H1 (cell line): ENCODE measurements around the gene PTCH2. TPM values are rescaled to one million over a fixed set of nuclear protein-coding genes. Genes with fewer than 3 reads are reported as not detected.

ENCODE experiments used
- CTCF ChIA-PET: fragments of 300-600 bp; sonication (Branson Sonifier 250); formaldehyde crosslinking; loops from one replicate; lab custom pipeline; 2021; ENCODE audit not compliant: partially characterized antibody; lab: Charles Lee
- POLR2A ChIA-PET: fragments of 300-600 bp; sonication (Branson Sonifier 250); formaldehyde crosslinking; loops from one replicate; lab custom pipeline; 2021; ENCODE audit warnings: inconsistent platforms; ENCODE audit not compliant: partially characterized antibody; lab: Charles Lee
- DNase-seq, 2 experiments: peaks; one replicate each; pipeline versions ENCODE4 v3.0.0 to v3.0.0-alpha.2; 2010 to 2022; ENCODE audit warnings: low spot score in 2 of 2, low read depth in 1 of 2, mixed read lengths in 1 of 2
- FAIRE-seq: peaks from 2 replicates; lab custom pipeline; 2011; peaks lifted over from hg19 to GRCh38; lab: Jason Lieb, UNC
- H2AFZ ChIP-seq: 2 replicates; pipeline ENCODE4 v1.8.1; 2012; ENCODE audit warnings: low read length, inconsistent platforms
- H2AK5ac ChIP-seq: 2 replicates; pipeline ENCODE4 v1.6.1; 2013; ENCODE audit warnings: low read depth, low read length
- H2BK120ac ChIP-seq: replicated peaks from 2 replicates; pipeline ENCODE3; 2013; ENCODE audit warnings: low read depth, low read length, inconsistent platforms
- H2BK12ac ChIP-seq: 2 replicates; pipeline ENCODE4 v1.6.1; 2013; ENCODE audit warnings: low read depth, low read length
- H2BK15ac ChIP-seq: 2 replicates; pipeline ENCODE4 v1.6.1; 2013; ENCODE audit warnings: low read length
- H2BK20ac ChIP-seq: 2 replicates; pipeline ENCODE4 v1.6.1; 2013; ENCODE audit warnings: low read length
- H2BK5ac ChIP-seq: 2 replicates; pipeline ENCODE4 v1.6.1; 2013; ENCODE audit warnings: low read depth, low read length
- H3K14ac ChIP-seq: 2 replicates; pipeline ENCODE4 v1.6.1; 2013; ENCODE audit warnings: inconsistent platforms; ENCODE audit not compliant: insufficient read length
- H3K18ac ChIP-seq: 2 replicates; pipeline ENCODE4 v1.6.1; 2013; ENCODE audit warnings: low read length; ENCODE audit errors: extremely low read depth
- H3K23ac ChIP-seq: 2 replicates; pipeline ENCODE4 v1.6.1; 2013; ENCODE audit warnings: inconsistent platforms; ENCODE audit not compliant: insufficient read length
- H3K23me2 ChIP-seq: 2 replicates; pipeline ENCODE4 v1.6.1; 2013; ENCODE audit warnings: low read depth, low read length
- H3K27ac ChIP-seq: 2 replicates; pipeline ENCODE4 v1.6.1; 2011; ENCODE audit warnings: low read depth, low read length, inconsistent platforms
- H3K27me3 ChIP-seq, 4 experiments: replicated peaks in 1 of 4; 1 replicate in 1 of 4; 2 replicates in 3 of 4; pipeline versions ENCODE4 v1.6.1 to v1.8.1; 2011 to 2013; ENCODE audit warnings: low read length in 3 of 4, mild to moderate bottlenecking in 3 of 4, inconsistent platforms in 2 of 4, mixed read lengths in 2 of 4, moderate library complexity in 1 of 4; ENCODE audit not compliant: control insufficient read depth in 3 of 4, insufficient read depth in 3 of 4; ENCODE audit errors: extremely low read depth in 1 of 4
- H3K36me3 ChIP-seq, 4 experiments: 2 replicates each; pipeline versions ENCODE4 v1.6.1 to v1.8.1; 2011 to 2013; ENCODE audit warnings: mild to moderate bottlenecking in 4 of 4, low read length in 3 of 4, moderate library complexity in 2 of 4, control low read depth in 1 of 4, inconsistent platforms in 1 of 4; ENCODE audit not compliant: insufficient read depth in 4 of 4, control insufficient read depth in 2 of 4
- H3K4ac ChIP-seq: replicated peaks from 2 replicates; pipeline ENCODE3; 2013; ENCODE audit warnings: low read length, low read depth, mixed read lengths, inconsistent platforms; ENCODE audit not compliant: insufficient read length
- H3K4me1 ChIP-seq, 4 experiments: replicated peaks in 1 of 4; 1 replicate in 1 of 4; 2 replicates in 3 of 4; pipeline versions ENCODE4 v1.6.1 to v1.8.1; 2011 to 2013; ENCODE audit warnings: low read length in 3 of 4, inconsistent platforms in 2 of 4, mixed read lengths in 1 of 4; ENCODE audit not compliant: insufficient read depth in 4 of 4, control insufficient read depth in 3 of 4
- H3K4me2 ChIP-seq, 2 experiments: 2 replicates each; pipeline versions ENCODE4 v1.6.1 to v1.8.1; 2011 to 2013; ENCODE audit warnings: low read depth in 2 of 2, low read length in 2 of 2, control low read depth in 1 of 2, inconsistent platforms in 1 of 2, mild to moderate bottlenecking in 1 of 2; ENCODE audit not compliant: insufficient read depth in 1 of 2
- H3K4me3 ChIP-seq, 4 experiments: fragments of 200-600, 300-600 bp in 1 of 4; sonication (generic), shearing (Covaris generic), sonication (Bioruptor Twin) in 1 of 4; 2 replicates each; pipeline versions ENCODE4 v1.5.1 to v1.8.1; 2011 to 2016; ENCODE audit warnings: low read length in 4 of 4, low read depth in 3 of 4, control low read depth in 2 of 4, inconsistent platforms in 2 of 4, mild to moderate bottlenecking in 2 of 4, mixed read lengths in 1 of 4, moderate library complexity in 1 of 4; ENCODE audit not compliant: insufficient read depth in 2 of 4; ENCODE audit errors: extremely low read depth in 1 of 4
- H3K56ac ChIP-seq: replicated peaks from 2 replicates; pipeline ENCODE3; 2013; ENCODE audit warnings: low read depth, mild to moderate bottlenecking, mixed read lengths, low read length, inconsistent platforms; ENCODE audit not compliant: insufficient read length
- H3K79me1 ChIP-seq: 2 replicates; pipeline ENCODE4 v1.6.1; 2013; ENCODE audit warnings: low read depth, low read length, control low read depth
- H3K79me2 ChIP-seq, 2 experiments: 2 replicates each; pipeline versions ENCODE4 v1.6.1 to v1.8.1; 2012 to 2013; ENCODE audit warnings: low read length in 2 of 2, mild to moderate bottlenecking in 2 of 2, inconsistent platforms in 1 of 2; ENCODE audit not compliant: insufficient read depth in 2 of 2, control insufficient read depth in 1 of 2
- H3K9ac ChIP-seq, 4 experiments: replicated peaks in 1 of 4; 1 replicate in 1 of 4; 2 replicates in 3 of 4; pipeline versions ENCODE4 v1.6.1 to v1.8.1; 2011 to 2013; ENCODE audit warnings: low read depth in 3 of 4, low read length in 3 of 4, control low read depth in 2 of 4, mild to moderate bottlenecking in 2 of 4, moderate library complexity in 2 of 4, inconsistent platforms in 1 of 4; ENCODE audit errors: extremely low read depth in 1 of 4
- H3K9me3 ChIP-seq, 2 experiments: 2 replicates each; pipeline versions ENCODE4 v1.6.1 to v1.8.1; 2012 to 2013; ENCODE audit warnings: mild to moderate bottlenecking in 2 of 2, moderate library complexity in 2 of 2, control low read depth in 1 of 2, inconsistent platforms in 1 of 2, low read depth in 1 of 2, low read length in 1 of 2, mixed read lengths in 1 of 2; ENCODE audit not compliant: insufficient read depth in 2 of 2
- H4K20me1 ChIP-seq, 2 experiments: replicated peaks in 1 of 2; 2 replicates each; pipeline versions ENCODE3 to v1.8.1; 2011 to 2013; ENCODE audit warnings: inconsistent platforms in 2 of 2, low read length in 2 of 2, mild to moderate bottlenecking in 1 of 2; ENCODE audit not compliant: insufficient read depth in 2 of 2, control insufficient read depth in 1 of 2
- H4K5ac ChIP-seq: 2 replicates; pipeline ENCODE4 v1.6.1; 2013; ENCODE audit warnings: low read length, low read depth, mixed read lengths, inconsistent platforms; ENCODE audit not compliant: insufficient read length
- H4K8ac ChIP-seq: 2 replicates; pipeline ENCODE4 v1.8.0; 2013; ENCODE audit warnings: mild to moderate bottlenecking, moderate library complexity, low read length, inconsistent platforms; ENCODE audit not compliant: insufficient read depth; ENCODE audit errors: extremely low read depth
- H4K91ac ChIP-seq: replicated peaks from 2 replicates; pipeline ENCODE3; 2013; ENCODE audit warnings: low read length, mixed read lengths, inconsistent platforms; ENCODE audit not compliant: insufficient read length
- GTF2F1 ChIP-seq: IDR thresholded peaks from 2 replicates; pipeline ENCODE4 v1.6.1; 2012; ENCODE audit warnings: low read depth, low read length, improper control_type of control experiment, borderline replicate concordance
- HDAC6 ChIP-seq: IDR thresholded peaks from one replicate; pipeline ENCODE4 v1.7.1; 2012; ENCODE audit warnings: low read depth, mild to moderate bottlenecking, inconsistent platforms, low read length, moderate library complexity
- SP1 ChIP-seq: IDR thresholded peaks from 2 replicates; pipeline ENCODE4 v1.6.1; 2011; ENCODE audit warnings: low read depth, low read length
- SP2 ChIP-seq: IDR thresholded peaks from 2 replicates; pipeline ENCODE4 v1.6.1; 2012; ENCODE audit warnings: mild to moderate bottlenecking, low read length, inconsistent platforms
- SUZ12 ChIP-seq: fragments of 200-600 bp; sonication (generic); IDR thresholded peaks from 2 replicates; pipeline ENCODE4 v1.6.1; 2012; ENCODE audit warnings: mild to moderate bottlenecking, inconsistent platforms, low read length, moderate library complexity, mixed read lengths
- WGBS, 2 experiments: shearing (Covaris generic) in 1 of 2; methylation state at CpG; one replicate each; pipeline versions ENCODE4 v1.1.6 to v1.1.7; 2013 to 2015; ENCODE audit warnings: low lambda C conversion rate in 2 of 2, mixed read lengths in 2 of 2, inconsistent platforms in 1 of 2, low coverage in 1 of 2, missing lambda C conversion rate in 1 of 2; ENCODE audit not compliant: insufficient replicate concordance in 2 of 2, insufficient coverage in 1 of 2, insufficient read length in 1 of 2; ENCODE audit errors: extremely low coverage in 1 of 2, missing lambda C conversion rate in 1 of 2; 5-methylcytosine and 5-hydroxymethylcytosine counted together
- polyA plus RNA-seq, 7 experiments: library from polyadenylated mRNA; depleted of rRNA in 3 of 7; stranded (reverse) in 5 of 7; unstranded in 2 of 7; fragments of >200 nt in 5 of 7; fragments of 200-250 nt in 2 of 7; gene quantifications; 1 replicate in 5 of 7; 2 replicates in 1 of 7; 4 replicates in 1 of 7; pipeline versions ENCODE4 v1.2.1 to v1.2.3, GENCODE V29; 2011 to 2013; ENCODE audit warnings: missing spikeins in 2 of 7, mixed read lengths in 2 of 7
- total RNA-seq: library from RNA; stranded (reverse); fragmentation: NEBNext Ultra II Directional; extraction: Animal tissue kit (Norgen Biotek cat#: 25700); gene quantifications from 2 replicates; pipeline ENCODE4 v1.2.1, GENCODE V29; 2021
- TF ChIP-seq, protein P1 (sequence below): IDR thresholded peaks from 2 replicates; pipeline ENCODE4 v1.6.1; 2012; ENCODE audit warnings: low read length, inconsistent platforms

Gene PTCH2
- total and polyA plus RNA-seq, 2 of the 8 experiments (the other 6 are each of a cell fraction or from before 2014, with no cell fraction given), result 0.35 to 1.2 TPM

- Histone ChIP-seq H3K23ac (no peak overlapping the region), H3K27ac (no peak overlapping the region), H3K23me2 (peaks cover 16% of the 10 kb centered on the region), H3K79me2 (peaks cover 15 to 33% of the 10 kb centered on the region in 2 experiments), H2AFZ (no peak overlapping the region), H3K4me1 (peaks cover 0 to 8% (median 2%) of the 10 kb centered on the region in 4 experiments; a peak in 5 of 7 replicates), H4K8ac (peak overlapping the region; percentile 53; the same call in 1 of the 2 replicates), H3K36me3 (peaks cover 24 to 54% (median 34%) of the 10 kb centered on the region in 4 experiments), H4K91ac (no peak overlapping the region), H2BK12ac (no peak overlapping the region), H2BK15ac (no peak overlapping the region), H3K4me3 (peak overlapping the region in 3 of 4 experiments; percentile 68 to 95 (median 93); a peak in 4 of 8 replicates), H4K5ac (no peak overlapping the region), H2BK5ac (peak overlapping the region; percentile 8; the same call in 1 of the 2 replicates), H3K9ac (peak overlapping the region in 3 of 4 experiments; percentile 1 to 97 (median 58); a peak in 3 of 7 replicates), H2BK120ac (no peak overlapping the region), H3K56ac (no peak overlapping the region), H3K4me2 (peak overlapping the region; percentile 93 to 98), H2BK20ac (no peak overlapping the region), H3K79me1 (peaks cover 3% of the 10 kb centered on the region; the same call in 1 of the 2 replicates), H3K18ac (no peak overlapping the region), H3K4ac (no peak overlapping the region), H4K20me1 (peaks cover 13 to 21% of the 10 kb centered on the region in 2 experiments)
- no peak for FAIRE-seq
- WGBS, 2 experiments, result 93% methylated on average over 14 of the region's 14 CpGs; no CpG with 5 or more reads in 1 of the 2 experiments
- DNase-seq, result no peak
- POLR2A ChIA-PET, result interaction anchor here (0.6 to 23.6 kb wide), 18 partner anchors 8 to 735 kb away, joined by 3 to 428 read pairs (median 16); partner anchors contain the start of genes BEST4, BTBD19, DYNLT4 and HECTD3
- TF ChIP-seq HDAC6 (no peak), SP2 (no peak), SUZ12 (no peak), SP1 (peak; percentile 19; the same call in 1 of the 2 replicates), GTF2F1 (no peak)
- TF ChIP-seq, protein P1, sequence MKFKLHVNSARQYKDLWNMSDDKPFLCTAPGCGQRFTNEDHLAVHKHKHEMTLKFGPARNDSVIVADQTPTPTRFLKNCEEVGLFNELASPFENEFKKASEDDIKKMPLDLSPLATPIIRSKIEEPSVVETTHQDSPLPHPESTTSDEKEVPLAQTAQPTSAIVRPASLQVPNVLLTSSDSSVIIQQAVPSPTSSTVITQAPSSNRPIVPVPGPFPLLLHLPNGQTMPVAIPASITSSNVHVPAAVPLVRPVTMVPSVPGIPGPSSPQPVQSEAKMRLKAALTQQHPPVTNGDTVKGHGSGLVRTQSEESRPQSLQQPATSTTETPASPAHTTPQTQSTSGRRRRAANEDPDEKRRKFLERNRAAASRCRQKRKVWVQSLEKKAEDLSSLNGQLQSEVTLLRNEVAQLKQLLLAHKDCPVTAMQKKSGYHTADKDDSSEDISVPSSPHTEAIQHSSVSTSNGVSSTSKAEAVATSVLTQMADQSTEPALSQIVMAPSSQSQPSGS, result no peak
- TF ChIP-seq, all 59 proteins: peak for 1
- H3K14ac ChIP-seq, result no peak overlapping the region
- H2AK5ac ChIP-seq, result no peak overlapping the region
- no peaks in the 10 kb centered on the region for H3K27me3 ChIP-seq
- H3K9me3 ChIP-seq, result no peaks in the 10 kb centered on the region
- CTCF ChIA-PET, result interaction anchor here (0.6 to 1.2 kb wide), 2 partner anchors 12 to 557 kb away, joined by 3 to 4 read pairs; no protein-coding TSS in a partner anchor
Observed at GRCh38 chr1:44777547-44777946, 65.5 kb downstream of the PTCH2 start.
